HG03558 (cell line): ENCODE data around the gene LMNB1.
"Not testable (repeated sequence)": the region's sequence is repeated elsewhere in the genome, so short reads cannot be mapped to it uniquely, and the experiment has no call there.

Experiments used
- ATAC-seq: cut with Tn5 transposase; IDR thresholded peaks from one replicate; pipeline ENCODE4 v1.9.1; 2021; ENCODE audit warnings: moderate number of reproducible peaks; ENCODE audit not compliant: unreplicated experiment; ENCODE audit errors: extremely low read depth

LMNB1 gene

GRCh38 chr5:126777975-126778674, 1.2 kb downstream of the LMNB1 start:
- peak; percentile 46 for ATAC-seq

DNA sequence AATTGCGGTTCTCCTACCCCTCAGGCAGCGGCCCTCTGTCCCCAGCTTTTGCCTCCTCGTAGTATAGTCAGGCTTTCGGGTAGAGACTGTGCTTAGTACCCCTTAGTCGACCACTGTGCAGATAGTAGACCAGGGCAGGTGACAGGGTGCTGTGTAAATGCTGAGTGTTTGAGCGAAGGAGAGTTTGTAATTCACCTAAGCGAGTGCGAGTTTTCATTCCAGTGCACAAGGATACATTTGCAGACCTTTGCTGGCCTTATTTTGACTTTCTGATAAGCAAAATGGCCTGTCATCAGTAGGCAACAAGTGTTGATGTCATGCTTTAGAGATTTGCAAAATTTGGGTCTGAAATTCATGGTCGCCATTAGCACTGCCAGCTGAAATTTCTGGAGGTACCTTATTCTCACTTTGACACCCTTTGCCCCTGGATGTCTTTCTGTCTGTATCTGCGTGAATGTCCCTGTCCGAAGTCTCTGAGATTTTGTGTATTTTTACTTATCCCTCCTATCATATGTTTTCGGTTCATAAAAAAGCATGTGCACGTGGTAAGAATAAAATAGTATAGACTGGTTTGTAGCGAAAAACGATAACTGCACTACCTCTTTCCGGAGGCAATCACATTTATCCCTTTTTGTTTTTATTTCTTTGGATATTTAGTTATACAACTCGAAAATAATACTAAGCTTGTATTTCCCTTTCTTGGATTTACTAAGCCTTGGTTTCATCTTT, 1.9 kb downstream of the LMNB1 start:
- ATAC-seq = no peak

GRCh38 chr5:126780165-126780827, 3.4 kb downstream of the LMNB1 start:
- ATAC-seq = no peak

- ATAC-seq = peak; percentile 25
Measured at GRCh38 chr5:126788409-126788808, 11.5 kb downstream of the LMNB1 start.

DNA sequence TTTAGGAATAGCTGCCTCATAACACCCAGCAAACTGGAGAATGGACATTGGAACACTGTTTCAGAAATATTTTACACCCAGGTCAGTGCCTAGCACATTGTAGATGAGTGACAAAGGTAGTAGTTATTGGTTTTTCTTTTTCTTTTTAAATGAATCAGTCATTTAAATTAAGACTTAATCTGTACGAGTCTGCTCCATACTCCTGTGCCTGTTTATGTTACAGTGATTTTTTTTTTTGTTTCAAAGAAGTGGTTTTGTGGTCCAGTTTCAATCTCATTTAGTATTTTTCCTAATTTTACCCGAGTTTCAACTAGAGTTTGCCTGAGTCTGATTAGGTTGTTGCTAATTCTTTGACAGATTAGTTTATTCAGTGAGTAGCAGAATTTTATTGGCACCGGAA, 16.2 kb downstream of the LMNB1 start:
- ATAC-seq = no peak

GRCh38 chr5:126793648-126794047, 16.7 kb downstream of the LMNB1 start:
- not testable (repeated sequence) for ATAC-seq

- no peak for ATAC-seq
Measured at GRCh38 chr5:126794157-126794828, 17.4 kb downstream of the LMNB1 start.

GRCh38 chr5:126799780-126800179, 22.8 kb downstream of the LMNB1 start:
- ATAC-seq = no peak

GRCh38 chr5:126801174-126801991, 24.4 kb downstream of the LMNB1 start:
- ATAC-seq = no peak

GRCh38 chr5:126801992-126802294, 25.0 kb downstream of the LMNB1 start:
- no peak for ATAC-seq

- no peak for ATAC-seq
Measured at GRCh38 chr5:126805063-126805462, 28.1 kb downstream of the LMNB1 start.

- no peak for ATAC-seq
Measured at GRCh38 chr5:126808521-126808988, 31.6 kb downstream of the LMNB1 start.

DNA sequence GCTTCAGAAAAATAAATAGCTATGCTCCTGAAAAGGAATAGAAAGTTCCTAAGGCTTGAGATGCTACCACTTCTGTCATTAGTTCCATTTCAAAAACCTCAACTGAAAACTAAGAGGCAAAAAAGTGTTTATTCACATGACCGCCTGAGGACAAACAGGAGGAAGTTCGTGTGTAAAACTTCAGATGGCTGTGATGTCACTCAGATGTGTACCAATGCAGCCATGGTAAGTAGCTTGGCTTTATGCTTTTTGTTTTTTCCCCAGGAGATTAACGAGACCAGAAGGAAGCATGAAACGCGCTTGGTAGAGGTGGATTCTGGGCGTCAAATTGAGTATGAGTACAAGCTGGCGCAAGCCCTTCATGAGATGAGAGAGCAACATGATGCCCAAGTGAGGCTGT, 33.0 kb downstream of the LMNB1 start:
- no peak for ATAC-seq

GRCh38 chr5:126810596-126811380, 33.9 kb downstream of the LMNB1 start:
- no peak for ATAC-seq

DNA sequence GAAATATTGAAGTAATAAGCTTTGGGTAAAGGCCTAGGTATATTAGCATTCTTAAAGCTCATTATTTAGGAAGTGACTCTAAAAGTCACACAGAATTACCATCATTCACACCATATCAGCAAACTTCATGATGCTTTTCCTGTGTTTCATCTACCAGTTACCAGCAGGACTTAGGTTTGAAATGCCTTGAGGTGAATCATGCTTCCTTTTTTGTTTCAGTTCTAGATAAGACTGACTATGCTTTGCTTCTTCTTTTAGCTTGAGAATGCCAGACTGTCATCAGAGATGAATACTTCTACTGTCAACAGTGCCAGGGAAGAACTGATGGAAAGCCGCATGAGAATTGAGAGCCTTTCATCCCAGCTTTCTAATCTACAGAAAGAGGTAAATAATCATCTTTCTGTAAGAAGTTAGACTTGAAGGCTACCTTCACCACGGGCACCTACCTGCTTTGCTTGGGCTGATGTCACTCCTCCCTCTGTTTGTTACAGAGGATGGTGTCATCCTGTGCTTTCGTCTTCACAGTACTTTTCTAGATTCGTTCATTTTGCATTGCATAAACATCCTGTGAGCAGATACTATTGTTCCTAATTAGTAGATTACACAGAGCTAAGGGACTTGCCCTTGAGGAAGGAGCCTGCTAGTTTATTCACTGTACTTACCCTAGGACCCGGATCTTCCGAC, 34.7 kb downstream of the LMNB1 start:
- no peak for ATAC-seq

DNA sequence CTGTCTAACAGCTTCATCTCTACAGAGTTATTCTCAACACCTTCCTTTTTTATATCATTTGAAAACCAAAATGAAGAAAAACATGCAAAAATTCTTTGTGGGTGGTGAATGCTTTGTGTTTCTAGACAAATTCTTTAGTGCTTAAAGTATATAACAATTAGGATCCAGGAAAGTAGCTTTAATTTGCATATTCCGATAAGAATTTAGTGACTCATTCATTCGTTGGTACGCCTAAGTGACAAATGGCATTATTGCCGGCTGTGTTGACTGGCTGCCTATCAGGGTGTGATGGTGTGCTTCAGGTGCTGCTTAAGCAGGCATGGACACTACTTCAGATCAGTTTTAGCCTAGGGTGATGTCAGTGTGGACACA, 35.2 kb downstream of the LMNB1 start:
- ATAC-seq = no peak

DNA sequence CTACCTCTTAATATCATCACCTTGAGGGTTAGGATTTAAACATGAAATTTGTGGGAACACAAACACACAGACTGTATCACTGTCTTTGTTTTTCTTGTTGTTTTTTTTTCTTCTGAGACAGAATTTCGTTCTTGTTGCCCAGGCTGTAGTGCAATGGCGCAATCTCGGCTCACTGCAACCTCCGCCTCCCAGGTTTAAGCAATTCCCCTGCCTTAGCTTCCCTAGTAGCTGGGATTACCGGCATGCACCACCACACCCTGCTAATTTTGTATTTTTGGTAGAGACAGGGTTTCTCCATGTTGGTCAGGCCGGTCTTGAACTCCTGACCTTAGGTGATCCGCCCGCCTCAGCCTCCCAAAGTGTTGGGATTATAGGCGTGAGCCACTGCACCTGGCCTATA, 36.9 kb downstream of the LMNB1 start:
- not testable (repeated sequence) for ATAC-seq

DNA sequence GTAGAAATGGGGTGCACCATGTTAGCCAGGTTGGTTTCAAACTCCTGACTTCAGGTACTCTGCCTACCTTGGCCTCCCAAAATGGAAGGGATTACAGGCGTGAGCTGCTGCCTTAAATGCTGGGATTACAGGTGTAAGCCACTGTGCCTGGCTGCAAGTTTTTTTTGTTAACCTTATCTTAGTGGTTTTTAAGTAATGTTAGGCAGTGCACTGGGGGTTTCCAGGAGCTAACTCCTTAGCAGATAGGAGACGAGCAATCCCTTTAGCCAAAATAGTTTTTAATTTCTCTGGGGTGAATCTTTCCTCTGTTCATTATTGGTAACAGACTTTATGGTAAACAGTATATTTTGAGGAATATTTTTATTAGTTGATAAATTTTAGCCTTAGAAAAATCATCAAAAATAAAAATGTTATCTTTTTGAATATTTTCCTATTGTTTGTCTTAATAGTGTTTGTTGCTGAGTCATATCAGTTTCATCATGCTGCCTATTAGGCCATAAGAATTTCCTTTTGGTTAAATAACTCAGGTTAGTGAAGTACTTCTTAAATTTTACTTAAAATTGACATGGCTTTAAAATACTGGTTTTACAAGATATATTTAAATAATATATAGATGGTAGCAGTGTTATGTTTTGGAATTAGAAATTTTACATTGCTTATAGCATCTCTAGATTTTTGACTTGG, 37.9 kb downstream of the LMNB1 start:
- no peak for ATAC-seq
